Epithelial cell of esophagus (primary cell): Measurements from ENCODE around the gene FGD3.

Experiments used
- DNase-seq: peaks from one replicate; pipeline ENCODE4 v3.0.0; 2010; ENCODE audit warnings: low read depth
- H3K4me3 ChIP-seq: 2 replicates; pipeline ENCODE4 v1.5.1; 2011; ENCODE audit warnings: mild to moderate bottlenecking, low read length, control low read depth
- TF ChIP-seq, protein P1 (sequence below): IDR thresholded peaks from 2 replicates; pipeline ENCODE4 v1.5.1; 2011; ENCODE audit warnings: low read depth, mild to moderate bottlenecking, low read length, control low read depth, inconsistent platforms; ENCODE audit not compliant: insufficient read depth; ENCODE audit errors: missing control alignments

FGD3 gene

DNA sequence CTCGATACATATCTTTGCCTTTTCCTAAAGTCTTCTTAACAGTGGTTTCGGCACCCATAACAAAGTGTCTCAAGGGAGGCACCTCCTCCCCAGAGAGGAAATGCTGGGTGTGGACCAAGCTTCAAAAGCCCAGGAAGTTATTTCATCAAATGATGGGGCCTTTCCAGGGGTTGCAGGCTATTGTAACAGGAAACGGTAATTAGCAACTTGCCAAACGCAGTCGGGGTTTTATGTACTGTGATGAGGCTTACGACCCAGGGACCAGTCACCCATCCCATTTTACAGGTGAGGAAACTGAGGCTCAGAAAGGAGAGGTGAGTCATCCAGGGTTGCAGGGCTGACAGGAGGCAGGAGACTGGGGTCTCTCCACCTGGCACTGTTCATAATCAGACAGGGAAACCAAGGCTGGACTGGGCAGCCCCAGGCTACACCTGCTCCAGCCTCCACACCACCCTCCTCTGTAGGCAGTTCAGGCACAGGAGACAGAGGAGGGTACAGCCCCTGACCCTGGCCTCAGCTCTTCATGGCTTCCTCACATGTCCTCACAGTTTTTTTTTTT, 81.2 kb downstream of the FGD3 start:
- H3K4me3 ChIP-seq, result no peak overlapping the region
- no peak for DNase-seq

GRCh38 chr9:93030642-93031628, 83.6 kb downstream of the FGD3 start:
- TF ChIP-seq, protein P1, sequence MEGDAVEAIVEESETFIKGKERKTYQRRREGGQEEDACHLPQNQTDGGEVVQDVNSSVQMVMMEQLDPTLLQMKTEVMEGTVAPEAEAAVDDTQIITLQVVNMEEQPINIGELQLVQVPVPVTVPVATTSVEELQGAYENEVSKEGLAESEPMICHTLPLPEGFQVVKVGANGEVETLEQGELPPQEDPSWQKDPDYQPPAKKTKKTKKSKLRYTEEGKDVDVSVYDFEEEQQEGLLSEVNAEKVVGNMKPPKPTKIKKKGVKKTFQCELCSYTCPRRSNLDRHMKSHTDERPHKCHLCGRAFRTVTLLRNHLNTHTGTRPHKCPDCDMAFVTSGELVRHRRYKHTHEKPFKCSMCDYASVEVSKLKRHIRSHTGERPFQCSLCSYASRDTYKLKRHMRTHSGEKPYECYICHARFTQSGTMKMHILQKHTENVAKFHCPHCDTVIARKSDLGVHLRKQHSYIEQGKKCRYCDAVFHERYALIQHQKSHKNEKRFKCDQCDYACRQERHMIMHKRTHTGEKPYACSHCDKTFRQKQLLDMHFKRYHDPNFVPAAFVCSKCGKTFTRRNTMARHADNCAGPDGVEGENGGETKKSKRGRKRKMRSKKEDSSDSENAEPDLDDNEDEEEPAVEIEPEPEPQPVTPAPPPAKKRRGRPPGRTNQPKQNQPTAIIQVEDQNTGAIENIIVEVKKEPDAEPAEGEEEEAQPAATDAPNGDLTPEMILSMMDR, result no peak
- no peak for DNase-seq
- H3K4me3 ChIP-seq, result no peak overlapping the region

More for the DNA sequence above, 81.2 kb downstream of the FGD3 start:
- TF ChIP-seq, protein P1, result no peak

DNA sequence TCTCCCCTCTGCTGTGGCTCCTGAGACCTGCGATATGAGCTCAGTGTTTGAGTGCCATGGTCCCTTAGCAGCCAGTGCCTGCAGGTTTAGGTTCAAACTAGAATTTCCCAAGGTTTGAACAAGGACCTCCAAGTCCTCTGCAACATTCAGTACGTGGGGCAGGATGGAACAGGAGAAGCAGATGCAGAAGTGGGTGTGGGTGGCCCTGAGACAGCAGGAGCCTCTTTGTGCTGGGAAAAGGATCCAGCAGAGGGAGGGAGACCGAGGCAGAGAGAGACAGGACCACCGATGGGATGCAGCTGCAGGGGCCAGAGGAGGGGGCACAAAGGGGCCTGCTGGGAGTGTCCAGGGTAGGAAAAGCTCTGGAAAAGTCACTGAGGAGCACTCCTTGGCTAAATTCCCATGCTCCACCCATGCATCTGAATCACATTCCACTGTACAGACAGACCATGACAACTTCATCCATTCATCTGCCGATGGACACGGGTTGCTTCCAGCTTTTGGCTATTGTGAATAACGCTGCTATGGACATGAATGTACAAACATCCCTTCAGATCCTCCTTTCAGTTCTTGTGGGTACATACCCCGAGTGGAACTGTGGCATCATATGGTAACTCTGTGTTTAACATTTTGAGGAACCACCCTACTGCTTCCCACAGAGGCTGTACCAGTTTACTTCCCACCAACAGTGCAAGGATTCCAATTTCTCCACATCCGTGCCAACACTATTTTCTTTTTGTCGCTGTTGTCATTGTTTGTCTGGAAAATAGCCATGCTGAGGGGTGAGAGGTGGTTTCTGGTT, 84.5 kb downstream of the FGD3 start:
- TF ChIP-seq, protein P1, result no peak
- no peak for DNase-seq
- H3K4me3 ChIP-seq, result no peak overlapping the region

DNA sequence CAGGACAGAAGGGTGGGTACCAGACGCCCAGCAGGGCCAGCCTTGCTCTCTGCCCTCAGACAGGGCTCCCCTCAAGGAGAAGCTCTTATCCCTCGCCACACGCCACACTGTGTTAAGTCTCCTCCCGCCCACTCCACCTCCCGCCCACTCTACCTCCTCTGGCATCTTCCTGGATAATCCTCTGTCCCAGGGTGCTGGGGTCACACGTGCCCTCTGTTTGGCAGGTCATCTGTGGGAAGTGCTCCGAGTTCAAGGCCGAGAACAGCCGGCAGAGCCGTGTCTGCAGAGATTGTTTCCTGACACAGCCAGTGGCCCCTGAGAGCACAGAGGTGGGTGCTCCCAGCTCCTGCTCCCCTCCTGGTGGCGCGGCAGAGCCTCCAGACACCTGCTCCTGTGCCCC, 85.2 kb downstream of the FGD3 start:
- H3K4me3 ChIP-seq, result no peak overlapping the region
- no peak for DNase-seq
- TF ChIP-seq, protein P1, result no peak

- TF ChIP-seq, protein P1, result no peak
These were observed 86.2 kb downstream of the FGD3 start for GRCh38 chr9:93033531-93033930.

DNA sequence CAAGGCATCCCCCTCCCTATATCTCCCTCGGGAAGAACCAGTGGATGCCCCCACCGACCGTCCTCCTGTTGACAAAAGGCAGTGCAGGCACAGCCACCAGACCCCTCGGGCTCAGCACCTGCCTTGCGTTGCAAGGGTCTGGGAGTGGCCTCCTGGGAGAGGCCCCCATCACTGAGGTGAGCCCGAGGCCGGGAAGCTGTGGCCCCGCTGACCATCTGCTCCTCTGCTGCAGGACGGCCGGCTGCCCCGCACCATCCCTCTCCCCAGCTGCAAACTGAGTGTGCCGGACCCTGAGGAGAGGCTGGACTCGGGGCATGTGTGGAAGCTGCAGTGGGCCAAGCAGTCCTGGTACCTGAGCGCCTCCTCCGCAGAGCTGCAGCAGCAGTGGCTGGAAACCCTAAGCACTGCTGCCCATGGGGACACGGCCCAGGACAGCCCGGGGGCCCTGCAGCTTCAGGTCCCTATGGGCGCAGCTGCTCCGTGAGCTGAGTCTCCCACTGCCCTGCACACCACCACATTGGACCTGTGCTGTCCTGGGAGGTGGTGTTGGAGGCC, 87.9 kb downstream of the FGD3 start:
- TF ChIP-seq, protein P1, result no peak
- no peak for DNase-seq
- no peak overlapping the region for H3K4me3 ChIP-seq

More at GRCh38 chr9:93033531-93033930, 86.2 kb downstream of the FGD3 start:
- H3K4me3 ChIP-seq, result no peak overlapping the region
- no peak for DNase-seq
